CD4-positive, alpha-beta T cell (primary cell): ENCODE results near the gene RPTOR. TPM values are rescaled to one million over a fixed set of nuclear protein-coding genes. Genes with fewer than 3 reads are reported as not detected.

Source experiments
- ATAC-seq: fragments of 200-7000 bp; cut with Tn5 transposase; one replicate; pipeline ENCODE4 v1.10.0; 2022; ENCODE audit warnings: mild to moderate bottlenecking; ENCODE audit not compliant: poor library complexity
- CTCF ChIA-PET: fragments of 350-600 bp; sonication (Branson Sonifier 250); formaldehyde crosslinking; loops from one replicate; lab custom pipeline; 2021; ENCODE audit warnings: antibody characterized with exemption, inconsistent platforms; lab: Charles Lee
- POLR2A ChIA-PET: fragments of 350-600 bp; sonication (Branson Sonifier 250); formaldehyde crosslinking; loops from one replicate; lab custom pipeline; 2021; ENCODE audit warnings: antibody characterized with exemption, inconsistent platforms; lab: Charles Lee
- DNase-seq, 14 experiments: peaks; one replicate each; pipeline ENCODE4 v3.0.0-alpha.2; 2013 to 2020; ENCODE audit warnings: mixed read lengths in 2 of 14
- H3K27ac ChIP-seq, 2 donors: one replicate each; pipeline versions ENCODE4 v1.5.1 to v1.7.0; 2013; ENCODE audit warnings: low read length in 2 of 2, low read depth in 1 of 2, mild to moderate bottlenecking in 1 of 2
- H3K27me3 ChIP-seq, 2 experiments: 1 replicate in 1 of 2; 2 replicates in 1 of 2; pipeline versions ENCODE4 v1.6.1 to v1.7.0; 2013; ENCODE audit warnings: low read length in 2 of 2, control low read depth in 1 of 2, mild to moderate bottlenecking in 1 of 2, moderate library complexity in 1 of 2; ENCODE audit not compliant: insufficient read depth in 2 of 2, control insufficient read depth in 1 of 2
- H3K36me3 ChIP-seq: one replicate; pipeline ENCODE4 v1.6.1; 2013; ENCODE audit warnings: low read length, control low read depth; ENCODE audit not compliant: insufficient read depth
- H3K4me1 ChIP-seq: one replicate; pipeline ENCODE4 v1.6.1; 2013; ENCODE audit warnings: low read length, control low read depth; ENCODE audit not compliant: insufficient read depth
- H3K4me3 ChIP-seq: one replicate; pipeline ENCODE4 v1.5.1; 2013; ENCODE audit warnings: mild to moderate bottlenecking, low read length, moderate library complexity
- H3K9me3 ChIP-seq, 2 experiments: 1 replicate in 1 of 2; 2 replicates in 1 of 2; pipeline versions ENCODE4 v1.6.1 to v1.7.0; 2013; ENCODE audit warnings: low read length in 2 of 2, mild to moderate bottlenecking in 2 of 2, control low read depth in 1 of 2, moderate library complexity in 1 of 2; ENCODE audit not compliant: control insufficient read depth in 1 of 2, insufficient read depth in 1 of 2
- H3K27ac Mint-ChIP-seq: one replicate; pipeline ENCODE4 v1.8.0; 2020; ENCODE audit warnings: mixed read lengths
- H3K27me3 Mint-ChIP-seq: one replicate; pipeline ENCODE4 v1.8.0; 2021; ENCODE audit warnings: mixed read lengths
- H3K36me3 Mint-ChIP-seq: one replicate; pipeline ENCODE4 v1.8.0; 2021; ENCODE audit warnings: low read depth, mixed read lengths
- H3K4me1 Mint-ChIP-seq: one replicate; pipeline ENCODE4 v1.8.0; 2021; ENCODE audit warnings: low read depth, mixed read lengths
- H3K4me3 Mint-ChIP-seq: one replicate; pipeline ENCODE4 v1.8.0; 2020; ENCODE audit warnings: mild to moderate bottlenecking, mixed read lengths
- H3K9me3 Mint-ChIP-seq: one replicate; pipeline ENCODE4 v1.8.0; 2020; ENCODE audit warnings: mixed read lengths
- intact Hi-C, 2 experiments: fragments of 100-400 bp; cut with DNase I in 1 of 2; cut with micrococcal nuclease in 1 of 2; formaldehyde crosslinking; loops; one replicate each; pipeline versions ENCODE4 v1.15.1 to v1.9.0; 2023 to 2025; cut with DNase I, micrococcal nuclease
- total RNA-seq, 174 experiments: library from RNA in 2 of 174; stranded (reverse) in 2 of 174; gene quantifications; one replicate each; pipeline ENCODE4 v1.2.3 and lab custom pipeline; 2021 to 2026
- TF ChIP-seq, protein P1 (sequence below): fragments of 200-600 bp; IDR thresholded peaks from one replicate; pipeline ENCODE4 v1.8.0; 2022; ENCODE audit warnings: antibody characterized with exemption, mild to moderate bottlenecking

RPTOR gene
- total RNA-seq, 2 experiments from 2014 or later = 45.0 to 47.1 TPM

DNA sequence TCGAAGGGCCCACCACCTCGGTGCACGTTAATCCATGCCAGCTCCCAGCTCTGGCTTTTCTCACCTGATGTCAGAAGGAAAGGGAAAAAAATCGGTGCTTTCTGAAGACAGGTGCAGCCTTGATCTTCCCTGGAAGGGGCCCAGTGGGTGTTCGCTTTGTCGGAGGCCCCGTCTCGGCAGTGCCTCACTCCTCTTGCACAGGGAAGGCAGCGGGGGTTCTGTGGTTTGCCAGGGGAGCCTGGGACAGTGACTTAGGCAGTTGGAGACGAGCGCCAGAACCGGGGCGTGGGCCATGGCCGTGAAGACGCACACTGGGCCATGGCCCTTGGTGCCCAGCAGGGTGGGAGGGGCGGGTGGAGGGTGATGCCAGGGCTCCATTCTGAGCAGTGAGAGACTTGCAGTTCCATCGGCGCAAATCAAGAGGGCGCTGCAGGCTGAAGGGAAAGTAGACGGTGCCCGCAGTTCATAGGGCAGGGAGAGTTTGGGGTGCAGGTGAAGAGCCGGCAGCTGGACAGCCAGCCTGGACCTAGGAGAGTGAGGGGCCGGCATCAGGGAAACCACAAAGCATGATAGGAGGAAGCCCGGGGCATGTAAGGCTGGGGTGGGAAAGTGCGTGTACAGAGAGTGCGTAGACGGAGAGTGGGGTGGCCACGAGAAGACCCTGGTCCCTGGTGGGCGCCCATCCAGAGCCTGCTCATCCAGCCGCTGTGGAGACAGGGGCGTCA lies 345.7 kb downstream of the RPTOR start:
- Mint-ChIP-seq H3K9me3 (no peaks in the 10 kb centered on the region), H3K36me3 (peaks cover 60% of the 10 kb centered on the region), H3K4me3 (peak overlapping the region; percentile 58), H3K4me1 (peaks cover 44% of the 10 kb centered on the region), H3K27me3 (no peaks in the 10 kb centered on the region), H3K27ac (peak overlapping the region; percentile 93)
- peak overlapping the region; percentile 37 for H3K4me3 ChIP-seq
- H3K4me1 ChIP-seq = peaks cover 61% of the 10 kb centered on the region
- POLR2A ChIA-PET = interaction anchor here (0.6 to 1.4 kb wide), 3 partner anchors 43 to 109 kb away, joined by 3 to 5 read pairs (median 3); no protein-coding TSS in a partner anchor
- CTCF ChIA-PET = interaction anchor here (1.0 to 4.3 kb wide), 2 partner anchors 24 to 158 kb away, joined by 3 to 14 read pairs; no protein-coding TSS in a partner anchor
- H3K36me3 ChIP-seq = peaks cover 48% of the 10 kb centered on the region
- intact Hi-C loops = loop anchor here (10.0 kb wide), 2 partner anchors 106 to 226 kb away; no protein-coding TSS in a partner anchor
- DNase-seq = peak in 4 of 14 experiments; percentile 13 to 52 (median 26)
- H3K9me3 ChIP-seq = no peaks in the 10 kb centered on the region
- H3K27me3 ChIP-seq = no peaks in the 10 kb centered on the region
- TF ChIP-seq, protein P1, sequence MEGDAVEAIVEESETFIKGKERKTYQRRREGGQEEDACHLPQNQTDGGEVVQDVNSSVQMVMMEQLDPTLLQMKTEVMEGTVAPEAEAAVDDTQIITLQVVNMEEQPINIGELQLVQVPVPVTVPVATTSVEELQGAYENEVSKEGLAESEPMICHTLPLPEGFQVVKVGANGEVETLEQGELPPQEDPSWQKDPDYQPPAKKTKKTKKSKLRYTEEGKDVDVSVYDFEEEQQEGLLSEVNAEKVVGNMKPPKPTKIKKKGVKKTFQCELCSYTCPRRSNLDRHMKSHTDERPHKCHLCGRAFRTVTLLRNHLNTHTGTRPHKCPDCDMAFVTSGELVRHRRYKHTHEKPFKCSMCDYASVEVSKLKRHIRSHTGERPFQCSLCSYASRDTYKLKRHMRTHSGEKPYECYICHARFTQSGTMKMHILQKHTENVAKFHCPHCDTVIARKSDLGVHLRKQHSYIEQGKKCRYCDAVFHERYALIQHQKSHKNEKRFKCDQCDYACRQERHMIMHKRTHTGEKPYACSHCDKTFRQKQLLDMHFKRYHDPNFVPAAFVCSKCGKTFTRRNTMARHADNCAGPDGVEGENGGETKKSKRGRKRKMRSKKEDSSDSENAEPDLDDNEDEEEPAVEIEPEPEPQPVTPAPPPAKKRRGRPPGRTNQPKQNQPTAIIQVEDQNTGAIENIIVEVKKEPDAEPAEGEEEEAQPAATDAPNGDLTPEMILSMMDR = no peak
- H3K27ac ChIP-seq = peak overlapping the region; percentile 80 to 82
- no peak for ATAC-seq

DNA sequence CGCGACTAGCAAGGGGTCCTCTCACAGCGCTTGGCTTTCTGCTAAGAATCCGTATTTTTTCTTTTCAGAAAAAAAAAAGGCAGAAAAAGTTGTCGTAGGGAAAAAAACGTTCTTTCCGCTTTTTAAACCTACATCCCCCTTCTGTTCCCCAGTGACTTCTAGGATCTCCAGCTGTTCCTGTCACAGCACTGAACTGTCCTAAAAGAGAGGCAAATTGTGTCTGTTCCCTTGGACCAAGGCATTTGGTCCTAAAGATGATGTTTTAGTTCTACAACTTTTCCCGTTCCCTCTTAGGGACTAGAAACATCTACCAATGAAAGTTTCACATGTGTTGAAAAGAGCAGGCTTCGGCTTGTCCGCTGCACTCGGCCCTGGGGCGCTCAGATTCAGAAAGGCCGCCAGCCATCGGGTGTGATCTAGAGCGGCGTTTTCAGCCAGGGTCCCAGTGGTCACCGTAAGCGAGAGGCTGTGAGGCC lies 346.3 kb downstream of the RPTOR start:
- Histone ChIP-seq H3K36me3 (peaks cover 51% of the 10 kb centered on the region), H3K4me3 (peak overlapping the region; percentile 37), H3K27ac (peak overlapping the region; percentile 80 to 82), H3K27me3 (no peaks in the 10 kb centered on the region), H3K4me1 (peaks cover 63% of the 10 kb centered on the region), H3K9me3 (no peaks in the 10 kb centered on the region)
- no peak for ATAC-seq
- Mint-ChIP-seq H3K4me3 (peak overlapping the region; percentile 75), H3K27me3 (no peaks in the 10 kb centered on the region), H3K27ac (peak overlapping the region; percentile 93), H3K4me1 (peaks cover 50% of the 10 kb centered on the region), H3K36me3 (peaks cover 63% of the 10 kb centered on the region), H3K9me3 (no peaks in the 10 kb centered on the region)
- no peak for DNase-seq
- TF ChIP-seq, protein P1 = no peak
- intact Hi-C loops = loop anchor here (10.0 kb wide), 2 partner anchors 106 to 226 kb away; no protein-coding TSS in a partner anchor
- ChIA-PET POLR2A (interaction anchor here (0.6 to 1.7 kb wide), 4 partner anchors 52 to 127 kb away, joined by 3 to 4 read pairs (median 3); no protein-coding TSS in a partner anchor), CTCF (interaction anchor here (1.0 to 4.3 kb wide), 5 partner anchors 10 to 241 kb away, joined by 3 to 14 read pairs (median 3); no protein-coding TSS in a partner anchor)

DNA sequence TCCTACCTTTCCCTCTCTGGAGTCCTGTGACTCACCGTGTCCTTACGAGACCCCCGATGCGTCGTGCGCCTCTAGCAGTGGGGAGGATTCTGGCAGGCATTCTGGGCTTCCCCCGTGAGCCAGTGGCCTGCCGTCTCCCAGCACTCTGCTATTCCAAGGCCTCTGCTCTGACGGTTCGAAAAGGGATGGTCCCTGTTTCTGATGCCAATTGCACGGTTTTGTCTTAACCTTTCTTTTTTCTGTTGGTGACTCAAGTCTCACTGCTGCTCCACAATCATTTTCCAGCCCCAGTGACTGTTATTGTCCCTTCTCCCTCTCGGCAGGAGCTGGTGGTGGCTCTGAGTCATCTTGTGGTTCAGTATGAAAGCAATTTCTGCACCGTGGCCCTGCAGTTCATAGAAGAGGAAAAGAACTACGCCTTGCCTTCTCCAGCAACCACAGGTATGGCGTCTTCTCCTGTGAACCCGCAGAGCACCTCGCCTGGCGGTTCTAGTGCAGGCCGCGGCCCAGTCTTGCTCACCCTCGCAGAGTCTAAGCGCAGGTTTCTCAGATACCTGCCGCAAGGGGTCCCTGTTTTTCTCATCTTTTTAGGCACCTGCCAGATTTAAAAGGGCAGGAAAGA lies 346.9 kb downstream of the RPTOR start:
- Histone ChIP-seq H3K27ac (peak overlapping the region; percentile 80 to 82), H3K27me3 (no peaks in the 10 kb centered on the region), H3K4me1 (peaks cover 63% of the 10 kb centered on the region), H3K9me3 (no peaks in the 10 kb centered on the region), H3K36me3 (peaks cover 47% of the 10 kb centered on the region), H3K4me3 (peak overlapping the region; percentile 37)
- no peaks in the 10 kb centered on the region for H3K27me3 Mint-ChIP-seq
- peak overlapping the region; percentile 75 for H3K4me3 Mint-ChIP-seq
- ChIA-PET CTCF (interaction anchor here (0.9 to 4.3 kb wide), 7 partner anchors 10 to 316 kb away, joined by 3 to 14 read pairs (median 3); no protein-coding TSS in a partner anchor), POLR2A (interaction anchor here (0.6 to 1.7 kb wide), 7 partner anchors 14 to 437 kb away, joined by 3 to 6 read pairs (median 4); no protein-coding TSS in a partner anchor)
- H3K9me3 Mint-ChIP-seq = no peaks in the 10 kb centered on the region
- ATAC-seq (peak; percentile 77), DNase-seq (peak; percentile 58 to 92 (median 72))
- TF ChIP-seq, protein P1 = no peak
- peaks cover 50% of the 10 kb centered on the region for H3K4me1 Mint-ChIP-seq
- peaks cover 60% of the 10 kb centered on the region for H3K36me3 Mint-ChIP-seq
- peak overlapping the region; percentile 93 for H3K27ac Mint-ChIP-seq
- intact Hi-C loops = loop anchor here (10.0 kb wide), 2 partner anchors 107 to 227 kb away; no protein-coding TSS in a partner anchor
